ENCODE measurements around the gene ANGPT4.

Gene ANGPT4

GRCh38 chr20:822651-823573, 93.2 kb downstream of the ANGPT4 start:
- DNase-seq, result no peak

GRCh38 chr20:821731-822065, 94.4 kb downstream of the ANGPT4 start:
- no peak for DNase-seq

GRCh38 chr20:821046-821730, 94.9 kb downstream of the ANGPT4 start:
- DNase-seq, result no peak

GRCh38 chr20:820323-820953, 95.7 kb downstream of the ANGPT4 start:
- no peak for DNase-seq
